RPMI7951 (cell line): Measurements from ENCODE around the gene CALHM5. TPM values are rescaled to one million over a fixed set of nuclear protein-coding genes. Genes with fewer than 3 reads are reported as not detected.

Source experiments
- DNase-seq: peaks from one replicate; pipeline ENCODE4 v3.0.0-alpha.2; 2012; ENCODE audit warnings: low read depth
- total RNA-seq: library from RNA; depleted of rRNA; stranded (reverse); fragments of >200 nt; shearing (Covaris generic); gene quantifications from 2 replicates; pipeline ENCODE4 v1.2.3, GENCODE V29; 2014

CALHM5 gene
- total RNA-seq, 1 experiment from 2014 or later, result 4.7 TPM

- no peak for DNase-seq
Observed at GRCh38 chr6:116547358-116547757, 35.9 kb downstream of the CALHM5 start.

GRCh38 chr6:116550796-116551195 is 39.4 kb downstream of the CALHM5 start:
- no peak for DNase-seq

DNA sequence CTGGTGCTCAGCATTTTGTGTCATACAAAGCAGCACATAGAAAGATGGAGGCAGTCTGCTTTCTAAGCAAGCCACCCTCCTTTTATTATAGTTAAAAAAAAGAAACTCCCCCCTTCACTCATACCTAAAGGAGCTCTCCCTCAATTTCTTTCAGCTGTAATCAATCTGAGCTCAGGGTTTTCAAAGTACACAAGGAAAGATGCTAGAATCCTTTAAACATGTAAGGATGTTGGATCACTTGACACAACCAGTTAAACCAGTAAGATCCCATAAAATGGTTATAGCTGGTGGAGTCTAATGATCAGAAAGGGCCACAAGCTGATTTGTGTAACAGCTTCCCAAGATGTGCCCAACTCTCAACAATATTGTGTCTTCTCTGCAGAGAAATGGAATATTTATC is 42.0 kb downstream of the CALHM5 start, which contains the start of gene CALHM4:
TSS of gene CALHM4 (plus strand) at position 301 of the 400 bp plus-strand sequence. CDS start at position 344, 43 bp downstream.
- DNase-seq, result no peak

GRCh38 chr6:116556065-116556464 is 44.6 kb downstream of the CALHM5 start:
- peak; percentile 55 for DNase-seq

DNA sequence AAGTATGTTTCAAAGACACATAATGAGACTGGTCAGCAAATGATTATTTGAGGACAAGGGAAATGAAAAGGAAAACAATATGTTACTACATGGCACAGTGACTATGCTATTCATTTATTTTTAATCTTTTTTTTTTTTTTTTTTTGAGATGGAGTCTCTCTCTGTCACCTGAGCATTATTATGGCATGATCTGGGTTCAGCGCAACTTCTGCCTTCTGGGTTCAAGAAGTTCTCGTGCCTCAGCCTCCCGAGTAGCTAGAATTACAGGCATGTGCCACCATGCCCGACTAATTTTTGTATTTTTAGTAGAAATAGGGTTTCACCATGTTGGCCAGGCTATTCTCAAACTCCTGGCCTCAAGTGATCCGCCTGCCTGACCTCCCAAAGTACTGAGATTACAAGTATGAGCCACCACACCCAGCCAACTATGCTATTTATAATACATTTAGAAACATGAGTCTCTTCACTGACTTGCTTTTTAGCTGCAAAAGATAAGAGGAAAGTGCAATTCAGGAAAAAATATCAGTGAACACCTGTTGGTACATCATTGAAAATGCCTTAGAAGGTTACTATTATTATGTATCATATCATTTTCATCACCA is 45.5 kb downstream of the CALHM5 start:
- DNase-seq, result no peak

- DNase-seq, result peak; percentile 94
Observed at GRCh38 chr6:116557893-116558292, 46.5 kb downstream of the CALHM5 start.

- no peak for DNase-seq
Observed at GRCh38 chr6:116560130-116560529, 48.7 kb downstream of the CALHM5 start.

GRCh38 chr6:116561377-116562018 is 50.1 kb downstream of the CALHM5 start:
- DNase-seq, result peak; percentile 67

GRCh38 chr6:116562019-116562403 is 50.6 kb downstream of the CALHM5 start:
- DNase-seq, result no peak

DNA sequence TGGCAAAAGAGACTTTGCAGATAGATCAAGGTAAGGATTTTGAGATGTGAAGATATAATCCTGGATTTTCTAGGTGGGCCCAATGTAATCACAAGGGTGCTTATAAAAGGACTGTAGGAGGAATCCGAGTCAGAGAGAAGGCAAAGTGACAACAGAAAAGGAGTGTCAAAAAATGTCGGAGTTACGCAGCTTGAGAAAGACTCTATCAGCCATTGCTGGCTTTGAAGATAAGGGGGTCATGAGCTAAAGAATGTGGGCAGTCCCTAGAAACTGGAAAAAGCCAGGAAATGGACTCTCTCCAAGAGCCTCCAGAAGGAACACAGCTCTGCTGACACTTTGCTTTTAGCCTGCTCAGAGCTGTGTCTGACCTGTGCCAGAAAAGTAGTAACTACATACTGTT is 51.2 kb downstream of the CALHM5 start:
- DNase-seq, result no peak

GRCh38 chr6:116563830-116564229 is 52.4 kb downstream of the CALHM5 start:
- no peak for DNase-seq

DNA sequence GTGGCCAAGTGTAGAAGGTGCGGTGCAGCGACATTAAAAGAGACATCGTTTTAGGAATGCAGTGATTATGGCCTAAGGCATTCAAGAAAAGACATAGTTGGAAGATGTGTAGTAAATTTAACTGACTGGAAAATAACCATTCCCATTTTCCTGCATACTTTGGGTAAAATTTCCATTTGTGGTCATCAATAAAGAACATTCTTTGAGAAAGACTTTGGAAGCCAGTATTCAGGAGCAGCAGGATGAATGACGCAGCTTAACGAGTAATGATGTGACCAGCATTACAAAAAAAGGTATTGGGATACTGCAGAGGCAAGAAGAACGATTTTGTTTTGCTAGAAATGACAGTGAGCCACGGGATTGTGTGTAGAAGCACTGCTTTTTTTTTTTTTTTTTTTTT is 52.9 kb downstream of the CALHM5 start:
- peak; percentile 39 for DNase-seq

- DNase-seq, result peak; percentile 9
Observed at GRCh38 chr6:116564921-116565872, 53.8 kb downstream of the CALHM5 start.

DNA sequence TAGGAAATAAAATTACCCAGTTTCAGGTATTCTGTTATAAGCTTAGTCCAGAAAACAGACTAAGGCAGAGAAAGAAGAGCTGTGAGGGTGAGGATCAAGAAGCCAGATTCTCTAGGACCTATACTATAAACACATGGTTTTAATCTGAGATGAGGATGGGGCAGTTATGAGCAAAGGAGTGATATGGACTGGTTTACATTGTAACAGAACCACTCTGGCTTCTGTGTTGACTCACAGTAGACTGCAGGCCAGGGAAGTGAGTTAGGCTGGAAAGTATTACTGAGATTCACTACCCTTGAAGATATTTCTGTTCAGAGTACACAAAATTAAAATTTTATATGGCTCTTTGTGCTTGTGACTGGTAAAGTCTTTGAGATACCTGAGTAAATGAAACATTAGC is 56.7 kb downstream of the CALHM5 start:
- DNase-seq, result no peak

- no peak for DNase-seq
Observed at GRCh38 chr6:116568821-116569755, 57.6 kb downstream of the CALHM5 start.

DNA sequence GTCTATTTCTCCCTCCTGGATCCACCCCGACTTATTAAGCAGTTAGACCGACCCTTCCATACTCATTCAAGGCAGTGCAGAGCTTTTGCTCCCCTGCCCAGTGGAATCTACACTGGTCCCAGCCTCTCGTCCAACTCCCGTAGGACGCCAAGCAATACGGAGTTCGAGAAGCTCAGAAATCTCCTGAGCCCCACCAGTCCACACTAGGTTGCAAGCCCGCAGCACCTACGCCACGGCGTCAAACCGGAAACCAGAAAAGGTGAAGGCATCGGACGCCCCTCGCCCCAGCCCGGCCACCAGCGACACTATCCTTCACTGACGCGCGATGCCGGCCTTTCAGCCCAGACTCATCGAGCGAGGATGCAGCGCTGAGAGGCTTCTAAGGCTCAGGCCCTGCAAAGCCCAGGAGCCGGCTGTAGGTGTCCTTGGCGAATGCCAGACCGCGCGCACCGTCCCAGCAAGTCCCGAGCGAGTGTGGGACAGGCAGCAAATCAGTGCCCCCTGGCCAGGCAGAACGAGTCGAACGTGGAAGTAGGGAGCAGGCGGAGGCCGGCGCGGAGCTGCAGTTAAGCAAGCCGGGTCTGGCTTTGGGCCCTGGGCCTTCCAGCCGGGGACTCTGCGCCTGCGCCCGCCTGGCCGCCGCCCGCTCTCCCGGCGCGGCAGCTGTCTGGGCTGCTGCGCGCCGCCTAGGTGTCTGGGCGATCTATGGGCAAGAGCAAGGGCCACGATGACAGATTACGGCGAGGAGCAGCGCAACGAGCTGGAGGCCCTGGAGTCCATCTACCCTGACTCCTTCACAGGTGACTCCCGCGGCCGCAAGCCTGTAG is 59.6 kb downstream of the CALHM5 start, which contains the start of gene RWDD1:
TSS of gene RWDD1 (plus strand) at position 649 of the 827 bp plus-strand sequence. CDS start at position 728, 79 bp downstream.
- DNase-seq, result peak; percentile 99

GRCh38 chr6:116571683-116572000 is 60.2 kb downstream of the CALHM5 start:
- DNase-seq, result no peak

GRCh38 chr6:116572162-116572561 is 60.7 kb downstream of the CALHM5 start:
- peak; percentile 53 for DNase-seq
